NCI-H1694 (cell line): Measurements from ENCODE around the gene MIB1.
A peak's percentile ranks its signal among the peaks of the same experiment; 100 is the strongest.

Source experiments
- DNase-seq: peaks from one replicate; lab custom pipeline; 2025; lab: John Stamatoyannopoulos, UW

The MIB1 gene

DNA sequence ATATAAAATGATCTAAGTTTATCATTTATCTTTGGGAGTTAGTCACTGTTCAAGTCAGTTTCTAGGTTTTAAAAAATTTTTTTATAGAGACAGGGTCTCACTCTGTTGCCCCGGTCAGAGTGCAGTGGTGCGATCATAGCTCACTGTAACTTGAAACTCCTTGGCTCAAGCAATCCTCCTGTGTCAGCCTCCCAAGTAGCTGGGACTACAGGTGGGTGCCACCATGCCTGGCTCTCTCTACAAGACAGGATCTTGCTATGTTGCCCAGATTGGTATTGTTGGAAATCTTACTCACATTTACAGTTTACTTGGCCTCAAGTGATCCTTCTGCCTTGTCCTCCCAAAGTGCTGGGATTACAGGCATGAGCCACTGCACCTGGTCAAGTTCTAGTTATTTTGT, 74.5 kb downstream of the MIB1 start:
- no peak for DNase-seq

DNA sequence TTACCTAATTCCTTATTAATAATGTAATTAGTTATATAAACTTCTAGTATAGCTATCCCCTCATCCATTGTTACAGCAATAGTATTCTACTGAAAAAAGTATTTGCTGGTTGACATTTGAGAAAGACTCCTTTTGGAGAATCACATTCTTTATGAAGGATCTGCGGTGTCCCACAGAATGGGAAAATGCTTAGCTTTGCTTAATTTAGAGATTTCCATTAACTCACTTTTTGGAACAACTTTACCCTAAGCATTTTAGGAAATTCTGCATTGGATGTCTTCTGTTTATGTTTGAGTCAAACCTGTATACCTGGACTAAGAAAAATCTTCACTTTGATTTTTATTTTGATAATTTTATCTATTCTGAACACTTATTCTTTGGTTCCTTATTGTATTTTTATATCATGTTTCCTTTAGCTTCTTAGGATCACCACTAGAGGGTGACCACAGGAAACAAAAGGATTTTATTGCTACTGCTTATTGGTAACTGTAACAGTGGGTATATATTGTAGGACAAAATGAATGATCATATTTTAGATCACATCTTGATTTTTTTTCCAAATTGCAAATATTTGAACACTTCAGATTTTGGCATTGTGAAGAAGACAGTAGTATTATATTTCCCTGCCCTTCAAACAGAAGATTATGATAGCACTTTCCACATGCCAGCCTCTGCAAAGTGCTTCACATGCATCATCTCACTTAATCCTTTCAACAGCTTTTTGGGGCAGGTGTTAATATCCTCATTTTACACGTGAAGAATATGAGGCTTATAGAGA, 79.6 kb downstream of the MIB1 start:
- no peak for DNase-seq

DNA sequence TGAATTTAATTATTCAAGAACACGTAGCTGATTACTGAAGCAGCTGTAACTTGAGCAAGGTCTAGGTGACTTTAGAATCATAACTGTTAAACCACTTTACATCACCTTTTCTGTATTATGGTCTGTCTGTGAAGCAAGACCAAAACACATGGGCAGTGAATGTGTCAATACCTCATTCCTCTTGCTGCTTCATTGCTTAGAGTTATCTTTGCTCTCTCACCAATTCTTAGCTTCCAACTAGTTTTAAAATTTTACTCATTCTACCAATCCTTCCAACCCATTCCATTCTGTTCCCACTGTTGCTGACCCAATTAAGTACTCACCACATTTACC, 80.2 kb downstream of the MIB1 start:
- DNase-seq: no peak

DNA sequence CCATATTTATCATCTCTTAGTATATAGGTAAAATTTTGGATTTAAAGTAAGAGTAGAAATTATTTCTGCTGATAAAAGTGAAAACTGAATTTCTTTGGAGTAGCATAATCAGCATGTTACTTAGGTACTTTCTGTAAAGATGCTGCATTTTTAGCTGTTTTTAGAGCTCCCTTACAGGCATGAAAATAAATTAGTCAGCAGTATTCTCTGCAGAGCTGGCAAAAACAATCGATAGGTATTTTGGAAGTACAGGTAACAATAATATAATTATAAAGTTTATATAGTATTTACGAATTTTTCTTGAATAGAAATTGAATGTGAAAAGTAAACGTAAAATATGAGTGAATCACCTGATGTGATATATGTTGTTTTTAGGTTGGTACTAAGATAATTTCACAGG, 83.3 kb downstream of the MIB1 start:
- DNase-seq: no peak

DNA sequence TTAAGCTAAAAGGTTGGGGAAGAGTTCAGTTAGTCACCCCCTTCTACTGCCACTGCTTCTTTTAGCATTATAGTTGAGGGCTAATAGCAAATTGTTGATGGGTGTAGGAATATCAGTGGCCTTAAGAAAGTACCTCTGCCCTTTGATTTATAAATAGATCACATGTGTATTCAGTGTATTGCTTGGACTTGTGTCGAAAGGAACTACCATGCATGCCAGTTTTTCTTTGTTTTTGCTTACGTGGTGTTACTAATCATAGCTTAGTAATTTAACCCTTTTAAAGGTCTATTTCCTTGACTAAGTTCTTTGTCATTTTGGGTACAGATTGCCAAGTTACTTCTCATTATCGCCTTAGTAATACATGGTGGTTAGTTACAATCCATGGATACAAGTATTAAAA, 85.6 kb downstream of the MIB1 start:
- DNase-seq: no peak

DNA sequence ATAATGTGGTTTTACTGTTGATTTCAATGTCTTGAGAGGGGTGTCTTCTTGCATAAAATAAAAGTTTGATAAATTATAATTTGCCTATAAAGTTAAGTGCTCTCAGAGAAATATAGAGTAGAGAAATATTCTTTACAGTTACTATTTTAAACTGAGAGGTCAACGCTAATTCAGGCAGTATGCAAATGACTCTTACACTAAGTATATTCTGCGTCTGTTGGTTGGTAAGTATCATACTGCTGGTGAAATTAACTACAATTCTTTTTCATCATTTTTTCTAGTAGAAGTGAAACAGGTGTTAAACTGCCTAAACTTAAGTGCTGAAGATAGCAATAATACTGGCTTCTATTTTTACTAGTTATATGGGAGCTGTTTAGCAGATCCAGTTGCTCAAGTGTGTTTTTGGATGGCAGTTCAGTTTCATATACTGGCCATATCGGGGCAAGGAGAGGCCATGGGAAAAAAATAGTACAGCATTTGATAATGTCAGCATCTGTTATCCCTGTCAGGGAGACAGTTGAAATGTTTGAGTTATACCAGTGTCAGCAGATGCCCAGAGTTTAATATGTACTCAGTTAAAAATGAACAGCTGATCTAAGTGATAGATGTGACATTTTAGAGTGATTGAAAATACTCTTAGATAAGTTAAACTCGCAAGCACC, 86.2 kb downstream of the MIB1 start:
- DNase-seq: no peak

DNA sequence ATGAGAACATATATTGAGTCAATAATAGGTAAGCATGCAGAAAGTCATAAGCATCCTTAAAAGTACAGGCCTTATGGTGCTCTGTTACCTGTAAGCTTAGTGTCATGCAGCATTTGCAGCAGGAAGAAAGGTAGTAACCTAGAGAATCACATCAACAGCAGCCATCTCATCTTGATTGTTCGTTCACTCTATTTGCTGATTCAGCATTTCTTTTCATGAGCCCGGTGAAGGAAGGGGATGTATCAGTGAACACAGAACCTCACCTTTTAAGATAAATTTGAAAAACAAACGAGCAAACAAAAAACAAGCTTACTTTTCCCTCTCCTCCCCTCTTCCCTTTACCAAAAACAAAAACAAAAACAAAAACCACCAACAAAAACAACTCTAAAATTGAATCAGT, 89.9 kb downstream of the MIB1 start:
- DNase-seq: no peak

DNA sequence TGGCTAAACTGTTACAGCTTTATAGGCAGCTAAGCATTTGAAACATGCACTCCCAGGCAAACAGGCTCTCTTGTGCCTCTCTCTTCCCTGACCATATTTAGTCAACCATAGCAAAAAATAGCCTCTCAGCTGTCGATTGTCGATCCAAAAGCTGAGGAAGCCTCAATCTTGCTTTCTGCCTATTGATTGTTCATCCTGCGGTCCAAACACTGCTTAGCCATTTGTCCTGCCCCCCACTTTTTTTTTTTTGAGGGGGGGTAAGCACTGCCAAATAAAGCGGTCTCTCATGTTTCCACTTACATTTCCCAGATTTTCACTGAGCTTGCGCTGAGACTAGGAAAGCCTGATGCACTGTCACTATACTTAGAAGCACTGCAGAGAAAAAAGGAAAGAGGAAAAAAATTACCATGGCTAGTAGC, 90.8 kb downstream of the MIB1 start:
- no peak for DNase-seq

DNA sequence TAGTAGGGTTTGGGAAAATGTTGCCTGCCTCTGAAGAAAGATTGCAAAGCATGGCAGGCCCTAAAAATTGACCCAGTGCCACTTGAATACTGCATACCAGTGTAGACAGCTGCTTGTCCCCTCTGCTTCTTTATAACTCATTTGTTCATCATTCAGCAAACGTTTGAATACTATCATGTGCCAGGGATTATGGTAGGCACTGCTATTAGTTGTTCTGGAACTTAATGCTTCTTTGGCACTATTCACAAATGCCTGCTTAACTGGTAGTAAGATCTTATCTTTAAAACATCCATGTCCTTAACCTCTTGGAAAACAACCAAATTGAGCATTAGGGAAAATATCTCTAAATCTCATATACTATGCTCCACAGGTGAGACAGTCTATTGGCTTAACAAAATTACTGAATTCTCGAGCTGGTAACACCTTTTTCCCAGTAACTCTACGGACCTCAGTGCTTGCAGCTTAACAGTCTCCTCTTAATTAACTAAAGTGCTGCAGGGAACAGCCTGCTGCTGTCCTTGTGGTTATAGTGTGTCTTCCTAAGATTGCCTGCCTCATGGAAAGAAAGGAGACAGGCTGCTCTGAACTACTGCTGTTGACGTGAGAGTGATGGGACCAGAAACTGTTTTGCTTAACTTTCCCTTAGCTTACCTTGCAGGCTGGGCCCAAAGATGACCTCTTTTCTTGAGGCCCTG, 93.2 kb downstream of the MIB1 start:
- no peak for DNase-seq

DNA sequence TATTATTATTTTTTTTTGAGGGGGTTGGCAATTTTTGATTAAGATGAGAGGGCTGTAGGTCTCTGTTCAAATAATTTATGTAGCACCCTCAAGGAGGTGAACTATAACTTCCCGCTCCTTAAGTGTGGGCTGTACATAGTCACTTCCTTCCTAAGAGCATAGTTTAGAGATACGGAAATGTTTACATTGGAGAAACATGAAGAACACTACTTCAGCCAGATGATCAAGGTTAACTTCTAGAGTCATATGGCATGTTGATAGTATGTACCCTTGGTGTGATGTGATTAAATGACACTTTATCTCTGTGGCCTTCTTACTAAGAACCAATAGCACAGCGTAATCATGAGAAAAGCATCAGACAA, 93.7 kb downstream of the MIB1 start:
- no peak for DNase-seq

DNA sequence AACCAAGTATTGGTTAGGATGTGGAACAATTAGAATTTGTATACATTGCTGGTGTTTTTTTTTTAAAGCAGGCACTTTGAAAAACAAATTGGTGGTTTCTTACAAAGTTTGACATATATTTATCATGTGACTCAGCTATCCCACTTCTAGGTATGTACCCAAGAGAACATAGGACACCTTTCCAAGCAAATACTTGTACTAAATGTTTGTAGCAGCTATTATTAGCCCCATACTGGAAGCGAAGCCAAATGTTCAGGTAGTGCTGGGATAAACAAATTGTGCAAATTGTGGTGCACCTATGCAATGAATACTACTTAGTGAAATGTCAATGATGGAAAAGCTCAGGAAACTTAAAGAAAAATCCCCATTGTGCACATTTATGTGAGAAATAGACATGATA, 101.0 kb downstream of the MIB1 start:
- no peak for DNase-seq

DNA sequence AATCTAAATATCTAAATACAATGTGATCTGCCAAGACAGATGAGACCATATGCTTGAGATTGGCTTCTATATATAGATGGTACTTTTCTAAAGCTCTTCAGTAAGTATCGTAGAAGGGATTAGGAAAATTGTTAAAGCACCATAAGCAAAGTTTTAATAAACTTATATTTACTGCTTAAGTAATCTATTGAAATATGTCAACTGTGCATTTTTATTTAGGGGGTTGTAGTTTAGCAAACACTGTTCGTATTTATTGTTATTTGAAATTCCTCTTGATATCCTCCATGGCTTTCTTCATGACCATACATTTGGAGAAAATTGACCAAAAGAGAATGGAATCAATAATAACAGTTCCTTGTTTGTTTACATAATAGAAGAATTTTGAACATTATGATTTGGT, 102.7 kb downstream of the MIB1 start:
- DNase-seq: no peak

DNA sequence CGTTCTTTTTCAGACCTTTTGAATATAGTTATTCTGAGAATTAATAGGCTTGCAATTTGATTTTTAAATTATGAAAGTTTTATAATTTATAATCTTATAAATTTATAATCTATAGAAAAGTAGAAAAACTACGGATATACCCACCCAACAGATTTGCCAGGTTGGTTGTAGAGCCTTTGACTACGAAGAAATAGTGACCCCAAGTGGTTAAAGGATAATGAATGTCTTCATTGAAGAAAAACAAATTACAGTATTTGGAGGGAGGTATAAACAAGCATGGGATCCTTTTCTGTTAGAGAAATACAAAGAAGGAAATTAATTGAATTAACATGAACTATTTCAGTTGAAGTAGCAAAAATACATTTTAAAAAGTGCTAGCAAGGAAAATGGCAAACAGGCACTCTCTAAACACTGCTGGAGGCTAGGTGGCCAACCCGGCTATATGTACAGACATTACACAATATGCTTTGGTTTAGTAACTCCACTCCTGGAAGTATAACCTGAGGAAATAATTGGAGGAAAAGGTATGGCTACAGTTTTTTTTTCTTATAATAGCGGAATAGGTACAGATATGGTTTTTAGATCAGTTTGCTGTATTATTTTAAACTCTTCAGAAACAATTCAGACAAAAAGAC, 110.9 kb downstream of the MIB1 start:
- DNase-seq: peak; percentile 4

DNA sequence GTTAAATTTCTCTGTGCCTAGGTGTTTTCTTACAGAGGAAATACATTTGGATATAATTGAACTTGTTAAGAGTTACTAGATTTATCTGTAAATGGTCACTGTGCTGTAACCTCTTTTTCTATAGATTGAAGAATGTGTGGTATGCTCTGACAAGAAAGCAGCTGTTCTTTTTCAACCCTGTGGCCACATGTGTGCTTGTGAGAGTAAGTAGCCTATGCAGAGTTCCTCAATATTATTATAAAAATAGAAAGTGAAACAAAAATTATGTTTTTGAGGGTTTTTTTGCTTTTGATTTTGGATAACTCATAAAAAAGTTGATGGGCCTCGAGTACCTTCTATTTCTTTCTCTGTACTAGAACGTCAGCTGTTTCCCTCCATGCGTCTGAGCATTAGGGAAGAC, 112.4 kb downstream of the MIB1 start:
- DNase-seq: no peak

DNA sequence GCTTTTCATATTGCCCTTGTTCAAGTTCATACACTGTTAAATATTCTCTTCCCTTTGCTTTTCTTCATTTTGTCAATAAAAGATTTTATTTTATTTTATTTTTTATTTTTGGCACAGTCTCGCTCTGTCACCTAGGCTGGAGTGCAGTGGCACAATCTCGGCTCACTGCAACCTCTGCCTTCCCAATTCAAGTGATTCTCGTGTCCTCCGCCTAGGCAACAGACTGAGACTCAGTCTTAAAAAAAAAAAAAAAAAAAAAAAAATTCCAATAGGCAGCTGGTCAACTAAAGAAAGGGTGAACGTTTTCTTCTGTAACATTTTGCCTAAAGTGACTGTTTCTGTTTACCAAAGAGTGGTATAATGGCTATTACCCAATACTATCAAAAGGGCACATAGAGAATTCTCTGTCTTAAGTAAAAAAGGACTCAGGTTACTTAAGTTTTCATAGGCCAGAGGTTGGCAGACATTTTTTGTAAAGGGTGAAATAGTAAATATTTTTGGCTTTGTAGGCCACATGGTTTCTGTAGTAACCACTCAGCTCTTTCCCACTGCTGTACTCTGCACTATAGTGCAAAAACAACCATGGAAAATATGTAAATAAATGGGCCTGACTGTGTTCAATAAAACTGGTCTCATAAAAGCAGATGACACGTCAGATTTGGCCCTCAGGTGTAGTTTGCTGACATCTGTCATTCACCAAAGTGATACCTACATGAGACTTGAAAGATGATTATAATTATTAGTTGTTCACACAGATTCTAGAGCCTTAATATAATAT, 113.4 kb downstream of the MIB1 start:
- no peak for DNase-seq

DNA sequence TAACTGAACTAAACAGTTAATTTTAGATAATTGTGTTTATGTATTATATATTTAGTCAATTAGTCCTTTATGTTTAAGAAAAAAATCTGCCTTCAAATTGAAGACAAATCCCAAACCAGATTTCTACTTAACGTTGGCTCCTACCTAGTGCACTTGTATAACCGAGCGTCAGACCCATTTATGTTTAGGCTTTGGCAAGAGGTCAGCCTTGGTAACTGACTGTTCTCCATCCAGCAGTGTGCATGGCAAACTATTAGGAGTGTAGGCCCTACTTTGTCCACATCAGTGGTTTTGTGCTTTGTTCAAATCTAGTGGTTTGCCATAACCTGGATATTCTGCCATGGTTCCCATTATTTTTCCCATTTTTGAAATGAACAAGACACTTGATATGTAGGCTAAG, 114.8 kb downstream of the MIB1 start:
- DNase-seq: no peak

DNA sequence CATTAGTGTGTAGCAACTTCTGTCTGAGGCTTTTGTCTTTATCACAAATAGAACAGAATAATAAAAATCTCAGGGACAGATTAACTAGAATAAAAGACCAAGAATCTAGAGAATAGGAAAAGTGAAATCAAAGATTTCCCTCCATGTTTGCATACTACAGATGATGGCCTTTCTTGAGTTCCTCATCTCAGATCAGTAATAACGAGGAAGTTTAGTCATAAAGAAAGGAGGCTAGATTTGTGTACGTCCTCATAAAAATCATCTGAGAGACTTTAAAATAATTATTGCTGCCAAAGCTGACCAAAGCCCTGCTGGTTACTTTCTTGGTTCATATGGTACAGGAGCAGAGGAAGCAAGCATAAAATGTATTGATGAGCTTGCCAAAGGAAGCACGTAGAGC, 117.3 kb downstream of the MIB1 start:
- no peak for DNase-seq

DNA sequence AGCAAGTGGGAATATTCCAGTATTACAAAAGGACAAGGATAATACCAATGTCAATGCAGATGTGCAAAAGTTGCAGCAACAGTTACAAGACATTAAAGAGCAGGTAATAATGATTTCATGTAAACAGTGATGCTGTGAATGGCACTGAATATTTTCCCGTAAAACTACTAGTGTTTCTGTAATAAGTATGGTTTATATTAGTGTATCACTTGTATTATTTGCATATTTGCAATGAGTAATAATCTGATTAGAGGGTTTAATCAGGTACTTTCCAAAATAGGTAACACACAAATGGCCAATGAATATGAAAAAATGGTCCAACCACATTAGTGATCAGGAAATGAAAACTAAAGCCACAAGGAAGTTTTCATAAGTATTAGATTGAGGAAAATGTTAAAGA, 118.0 kb downstream of the MIB1 start:
- no peak for DNase-seq

DNA sequence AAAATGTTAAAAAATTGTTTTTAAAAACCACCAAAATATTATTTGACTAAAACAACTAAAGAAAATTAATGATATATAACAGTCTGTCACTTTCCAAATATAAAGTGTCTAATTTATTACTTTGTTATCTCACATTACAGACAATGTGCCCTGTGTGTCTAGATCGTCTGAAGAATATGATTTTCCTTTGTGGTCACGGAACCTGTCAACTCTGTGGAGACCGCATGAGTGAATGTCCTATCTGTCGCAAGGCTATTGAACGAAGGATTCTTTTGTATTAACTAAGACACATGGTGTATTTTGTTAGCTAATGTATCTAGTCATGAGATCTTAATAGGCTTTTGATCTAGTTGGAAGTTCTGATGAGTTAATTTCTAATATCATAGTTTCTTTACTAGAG, 123.8 kb downstream of the MIB1 start:
- no peak for DNase-seq

DNA sequence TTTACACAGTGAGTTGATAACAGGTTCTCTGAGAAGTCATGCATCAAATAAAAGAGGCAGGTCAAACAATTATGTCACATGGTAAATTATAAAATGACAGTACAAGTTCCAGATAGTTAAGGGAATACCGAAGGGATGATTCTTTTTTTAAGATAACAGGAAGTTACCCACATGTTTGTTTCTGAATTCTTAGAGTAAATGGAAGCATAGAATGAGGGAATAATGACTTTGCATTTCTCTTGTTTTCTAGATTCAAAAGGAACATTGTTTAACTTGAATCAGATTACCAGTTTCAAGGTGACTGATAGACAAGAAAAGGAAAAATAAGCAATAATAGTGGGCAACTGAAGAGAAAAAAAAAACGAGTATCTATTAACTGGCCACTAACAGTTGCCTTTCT, 124.5 kb downstream of the MIB1 start:
- no peak for DNase-seq

DNA sequence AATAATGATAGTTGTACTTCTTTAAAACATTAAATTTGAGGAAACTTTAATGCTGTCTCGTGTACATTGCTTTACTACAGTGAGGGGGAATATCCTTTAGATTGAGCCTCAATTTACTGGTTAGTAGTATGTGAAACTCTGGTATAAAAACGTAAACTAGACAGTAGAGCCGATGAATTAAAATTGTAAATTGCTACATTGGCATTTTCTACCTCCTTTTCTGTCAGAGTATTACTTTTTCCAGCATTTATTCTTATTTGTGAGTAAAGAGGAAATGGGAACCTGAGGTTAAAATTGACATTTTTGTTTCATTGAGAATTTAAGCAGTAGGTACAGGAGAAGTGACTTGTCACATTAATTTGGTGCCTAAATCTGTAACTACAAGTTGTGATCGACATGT, 128.2 kb downstream of the MIB1 start:
- no peak for DNase-seq

DNA sequence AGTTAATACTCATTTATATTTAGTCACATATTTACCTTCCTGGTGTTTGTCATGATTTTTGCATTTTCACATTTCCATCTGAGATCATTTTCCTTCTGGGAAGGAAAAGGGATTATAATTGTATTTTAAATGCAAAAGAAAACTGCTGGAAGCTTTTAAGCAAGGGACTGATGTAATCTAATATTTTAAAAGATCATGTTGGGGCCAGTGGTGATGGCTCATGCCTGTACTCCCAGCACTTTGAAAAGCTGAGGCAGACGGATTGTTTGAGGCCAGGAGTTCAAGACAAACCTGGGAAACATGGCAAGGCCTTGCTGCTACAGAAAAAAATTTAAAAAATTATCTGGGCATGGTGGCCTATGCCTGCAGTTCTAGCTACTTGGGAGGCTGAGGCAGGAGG, 149.0 kb downstream of the MIB1 start:
- DNase-seq: no peak
